HG02840 (cell line): ENCODE measurements around the gene ZKSCAN5.

Experiments
- ATAC-seq: cut with Tn5 transposase; IDR thresholded peaks from one replicate; pipeline ENCODE4 v1.9.1; 2021; ENCODE audit warnings: mild to moderate bottlenecking, moderate library complexity, moderate number of reproducible peaks; ENCODE audit not compliant: unreplicated experiment, low FRiP score

ZKSCAN5 gene

GRCh38 chr7:99504603-99505323 is at the start of gene ZKSCAN5:
ZKSCAN5 (plus strand) TSS chr7:99504662; CDS start chr7:99506045, 1,383 bp downstream.
- ATAC-seq, result peak; percentile 73

- no peak for ATAC-seq
These were observed 48.6 kb upstream of the ZKSCAN5 start for GRCh38 chr7:99455874-99456273.

DNA sequence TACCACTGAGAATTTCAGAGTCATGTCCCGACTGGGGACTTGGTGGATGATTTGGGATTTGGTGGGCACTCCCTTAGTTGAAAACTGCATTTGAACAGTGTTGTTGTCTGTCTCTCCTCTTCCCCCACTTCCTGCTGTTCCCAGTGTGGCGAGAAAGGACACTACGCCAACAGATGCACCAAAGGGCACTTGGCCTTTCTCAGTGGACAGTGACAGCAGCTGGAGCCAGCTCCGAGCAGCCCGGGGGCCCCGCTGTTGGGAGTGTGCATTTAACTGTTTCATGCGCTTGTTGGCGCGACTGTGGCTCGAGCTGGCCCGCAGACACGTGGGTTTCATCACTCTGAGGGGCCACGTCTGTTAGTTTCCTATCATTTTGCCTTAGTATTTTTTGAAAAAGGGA is 48.2 kb upstream of the ZKSCAN5 start:
- ATAC-seq, result no peak

DNA sequence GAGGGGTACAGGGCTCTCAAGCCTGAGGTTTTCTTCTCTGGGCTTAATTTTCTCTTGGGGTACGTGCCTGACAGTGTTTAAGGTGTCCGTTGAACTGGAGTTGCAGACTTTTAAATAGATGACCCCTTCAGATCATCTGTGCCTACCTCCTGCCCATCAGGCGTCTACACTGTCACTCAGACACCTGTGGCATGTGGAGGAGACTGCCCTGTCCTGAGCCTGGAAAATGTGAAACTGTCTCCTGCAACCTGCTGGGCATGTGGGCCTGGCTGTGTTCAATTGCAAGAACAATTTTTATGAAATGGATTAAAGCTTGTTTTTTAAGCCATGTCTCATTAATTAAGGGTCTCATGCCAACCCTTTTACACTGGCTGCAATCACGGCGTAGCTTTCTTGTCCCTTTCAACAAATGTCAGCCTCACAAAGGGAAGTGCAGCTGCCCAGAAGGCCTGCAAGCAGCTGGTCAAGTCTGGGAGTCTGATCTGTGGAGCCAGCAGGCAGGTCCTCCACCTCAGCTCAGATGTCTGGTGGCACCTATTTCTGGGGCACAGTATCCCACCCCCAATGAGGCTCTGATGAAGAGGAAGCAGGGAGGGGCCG is 47.3 kb upstream of the ZKSCAN5 start:
- no peak for ATAC-seq

DNA sequence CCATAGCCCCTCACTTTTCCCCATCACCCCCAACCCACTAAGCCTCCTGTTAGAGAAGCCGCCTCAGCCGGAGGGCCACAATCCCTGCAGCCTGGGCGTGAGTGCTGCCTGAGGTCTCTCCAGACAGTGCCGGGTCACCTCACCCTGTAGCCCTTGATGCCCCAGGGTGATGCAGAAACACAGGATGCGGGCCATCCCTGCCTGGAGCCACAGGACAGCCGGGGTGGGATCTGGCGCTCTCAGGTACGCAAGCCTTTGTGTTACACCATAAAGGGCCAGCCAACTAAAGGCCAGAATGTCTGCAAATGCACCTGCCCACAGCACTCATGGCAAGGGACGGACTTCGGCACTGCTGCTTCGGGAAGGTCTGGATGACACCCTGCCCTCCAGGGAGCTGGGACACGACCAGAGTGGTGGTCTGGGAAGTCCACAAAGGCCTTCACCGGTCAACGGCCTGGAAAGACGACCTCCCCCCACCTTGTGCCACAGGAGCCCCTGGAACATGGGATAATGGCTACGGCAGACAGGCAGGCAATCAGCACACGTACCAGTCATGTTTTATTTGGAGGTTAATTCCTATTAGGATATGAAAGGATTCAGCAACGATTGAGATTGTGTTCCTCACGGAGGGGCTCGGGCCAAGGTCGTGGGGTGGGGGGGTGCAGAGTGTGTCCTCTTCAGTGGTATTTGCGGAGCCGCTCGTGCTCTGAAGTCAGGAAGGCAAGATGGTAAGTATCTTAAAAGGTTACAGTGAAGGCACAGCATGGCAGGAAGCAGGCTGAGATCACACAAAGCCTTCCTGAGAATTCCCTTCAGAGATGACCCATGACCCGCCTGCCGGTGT is 46.6 kb upstream of the ZKSCAN5 start:
- ATAC-seq, result no peak

DNA sequence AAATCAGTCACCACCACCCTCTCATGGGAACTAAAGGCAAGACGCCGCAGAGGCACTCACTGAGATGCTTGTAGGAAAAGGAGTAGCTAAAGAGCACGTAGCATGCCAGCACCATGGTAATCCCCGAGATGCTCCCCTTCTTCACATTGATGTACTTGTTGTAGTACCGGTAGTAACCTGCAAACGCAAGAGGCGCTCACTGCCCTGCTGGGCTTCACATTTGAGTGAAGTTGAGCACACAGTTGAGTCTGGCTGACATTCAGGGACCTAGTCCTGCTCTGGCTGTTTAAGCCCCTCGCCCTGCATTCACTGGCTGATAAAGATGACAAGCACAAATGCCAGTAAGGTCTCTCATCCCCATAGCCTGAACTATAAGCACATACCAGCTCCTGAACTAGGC is 45.4 kb upstream of the ZKSCAN5 start:
- no peak for ATAC-seq

DNA sequence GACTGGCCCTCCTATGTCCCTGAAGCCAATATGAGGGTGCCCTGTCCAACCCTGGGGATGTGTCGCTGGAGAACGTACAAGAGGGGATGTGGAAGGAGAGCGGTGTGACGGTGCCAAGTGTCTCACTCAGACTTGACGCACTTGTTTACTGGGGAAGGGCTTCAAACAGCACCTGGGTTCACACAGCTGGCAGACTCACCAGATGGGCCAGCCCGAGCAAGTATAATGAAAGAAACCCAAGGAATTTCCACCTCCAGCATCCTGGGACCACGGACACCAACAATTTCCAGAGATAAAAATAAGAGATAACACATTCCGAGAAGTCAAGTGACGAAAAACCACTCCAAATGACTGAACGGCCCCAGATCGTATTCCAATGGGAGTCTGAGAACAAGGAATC is 43.8 kb upstream of the ZKSCAN5 start:
- ATAC-seq, result no peak

- ATAC-seq, result no peak
These were observed 43.2 kb upstream of the ZKSCAN5 start for GRCh38 chr7:99461221-99461620.

DNA sequence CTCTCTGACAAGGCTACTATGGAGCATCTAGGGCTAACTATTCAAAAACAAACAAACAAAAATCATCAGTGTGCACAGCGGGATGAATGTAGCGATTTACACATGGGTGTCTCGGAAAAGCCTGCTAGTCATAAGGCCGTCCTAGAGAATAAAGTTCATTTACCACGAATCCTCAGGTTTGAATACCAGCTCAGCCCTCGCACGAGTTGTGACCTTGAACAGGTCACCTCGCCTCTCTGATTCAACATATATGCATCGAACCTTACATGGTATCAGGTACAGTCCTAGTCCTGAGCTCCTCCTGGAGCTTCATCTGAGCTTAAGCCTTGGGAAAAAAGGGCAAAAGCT is 39.1 kb upstream of the ZKSCAN5 start:
- peak; percentile 36 for ATAC-seq

DNA sequence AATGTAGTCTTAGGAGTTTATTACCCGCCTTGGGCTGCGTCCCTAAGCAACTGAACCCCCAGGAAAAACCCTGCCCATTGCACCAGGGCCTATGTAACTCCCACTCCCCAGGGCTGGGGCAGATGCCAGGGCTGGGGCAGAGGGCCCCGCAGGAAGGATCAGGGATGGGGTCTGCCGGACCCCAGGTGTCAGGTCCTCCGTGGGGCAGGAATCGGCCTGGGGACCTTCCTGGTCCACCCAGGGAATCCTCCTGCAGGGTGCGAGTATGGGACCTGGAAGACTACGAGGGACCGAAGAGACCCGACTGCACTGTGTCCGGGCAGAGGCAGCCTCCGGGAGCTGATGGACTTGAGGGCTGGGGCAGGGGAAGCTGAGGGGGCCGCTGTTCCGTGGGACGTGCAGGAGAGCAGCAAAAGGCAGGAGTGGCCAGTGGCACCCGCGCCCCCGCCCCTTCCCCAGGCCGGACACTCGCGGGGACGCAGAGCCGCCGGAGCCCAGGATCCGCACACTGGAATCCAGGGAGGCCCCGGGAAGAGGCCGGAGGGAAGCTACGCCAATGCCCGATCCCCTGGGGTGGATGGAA is 36.0 kb upstream of the ZKSCAN5 start:
- no peak for ATAC-seq

- no peak for ATAC-seq
These were observed 34.9 kb upstream of the ZKSCAN5 start for GRCh38 chr7:99469381-99470065.

GRCh38 chr7:99472561-99473314 is 31.7 kb upstream of the ZKSCAN5 start, which contains the start of gene ZNF789:
ZNF789 (plus strand) TSS chr7:99472890; CDS start chr7:99476457, 3,567 bp downstream.
- ATAC-seq, result peak; percentile 96

GRCh38 chr7:99473315-99473596 is 31.2 kb upstream of the ZKSCAN5 start:
- peak; percentile 1 for ATAC-seq

- no peak for ATAC-seq
These were observed 28.4 kb upstream of the ZKSCAN5 start for GRCh38 chr7:99476107-99476506.

DNA sequence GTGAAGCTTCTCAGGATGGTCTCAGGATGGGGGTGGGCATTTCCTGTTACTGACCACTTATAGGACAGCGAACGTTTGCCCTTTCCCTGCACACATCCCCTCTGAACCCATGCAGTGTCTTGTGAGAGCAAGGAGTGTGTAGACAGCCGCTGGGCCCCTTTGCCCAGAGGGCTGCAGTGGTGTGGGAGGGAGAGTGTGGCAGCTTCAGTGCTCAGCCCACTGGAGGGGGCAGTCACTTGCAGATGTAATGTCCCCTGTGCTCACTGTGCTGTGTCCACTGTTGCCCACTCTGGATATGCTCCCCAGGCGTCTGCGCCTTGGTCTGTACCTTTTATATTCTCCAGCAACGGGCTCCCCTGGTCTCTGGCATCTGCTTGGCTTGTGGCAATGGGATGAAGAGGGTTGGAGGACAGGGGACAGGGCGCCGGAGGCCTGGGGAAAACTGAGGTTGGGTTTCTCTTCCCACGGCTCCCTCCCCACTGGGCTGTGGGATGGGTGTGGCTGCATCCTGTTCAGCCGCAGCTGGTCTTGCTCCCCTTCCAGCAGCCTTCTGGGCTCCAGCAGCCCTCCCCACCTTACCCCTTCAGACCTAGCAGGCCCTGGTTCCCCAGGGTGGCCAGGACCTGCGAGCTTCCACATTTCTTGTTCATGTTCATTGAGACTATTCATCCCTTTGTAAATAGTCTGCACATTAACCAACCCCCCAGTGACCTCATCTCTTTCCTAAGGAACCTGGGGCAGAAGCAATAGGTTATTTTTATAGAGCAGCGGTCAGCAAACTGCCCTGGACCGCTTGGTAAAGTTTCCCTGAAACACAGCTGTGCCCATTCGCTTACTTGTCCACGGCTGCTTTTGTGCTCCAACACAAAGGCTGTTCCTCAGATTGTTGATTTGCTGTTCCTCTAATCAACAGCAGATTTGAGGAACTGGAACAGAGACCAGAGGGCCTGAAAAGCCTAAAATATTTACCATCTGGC is 25.7 kb upstream of the ZKSCAN5 start:
- ATAC-seq, result no peak

- ATAC-seq, result no peak
These were observed 19.4 kb upstream of the ZKSCAN5 start for GRCh38 chr7:99485094-99485493.

- no peak for ATAC-seq
These were observed 15.2 kb upstream of the ZKSCAN5 start for GRCh38 chr7:99489235-99489634.

- ATAC-seq, result no peak
These were observed 13.6 kb upstream of the ZKSCAN5 start for GRCh38 chr7:99490878-99491277.

GRCh38 chr7:99493823-99494222 is 10.6 kb upstream of the ZKSCAN5 start:
- no peak for ATAC-seq
